Activated T-helper 1 cell treated with Interleukin-2 at 50 U/mL for 16 hours (primary cell): ENCODE measurements around the gene WASHC3.

Experiments
- DNase-seq: peaks from one replicate; pipeline ENCODE4 v3.0.0-alpha.2; 2020; ENCODE audit warnings: low read depth

Gene WASHC3

DNA sequence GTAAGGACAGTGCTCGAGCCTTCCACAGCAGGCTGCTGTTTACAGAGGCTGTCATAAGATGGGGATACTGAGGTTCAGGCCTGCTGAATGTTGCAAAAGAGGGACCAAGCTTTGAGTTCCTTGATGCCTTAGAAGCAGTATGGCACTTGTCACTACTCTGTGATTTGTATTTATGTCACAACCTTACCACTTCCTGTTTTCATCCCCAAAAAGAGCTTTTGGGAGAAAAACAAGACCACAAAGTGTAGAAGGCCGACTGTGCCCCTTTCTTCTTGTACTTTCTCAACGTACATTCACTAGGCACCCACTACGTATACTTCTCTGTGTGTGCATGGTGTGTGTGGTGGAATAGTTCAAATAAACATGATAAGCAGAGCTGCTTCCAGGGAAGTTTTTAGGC is 94.3 kb downstream of the WASHC3 start:
- DNase-seq: no peak

DNA sequence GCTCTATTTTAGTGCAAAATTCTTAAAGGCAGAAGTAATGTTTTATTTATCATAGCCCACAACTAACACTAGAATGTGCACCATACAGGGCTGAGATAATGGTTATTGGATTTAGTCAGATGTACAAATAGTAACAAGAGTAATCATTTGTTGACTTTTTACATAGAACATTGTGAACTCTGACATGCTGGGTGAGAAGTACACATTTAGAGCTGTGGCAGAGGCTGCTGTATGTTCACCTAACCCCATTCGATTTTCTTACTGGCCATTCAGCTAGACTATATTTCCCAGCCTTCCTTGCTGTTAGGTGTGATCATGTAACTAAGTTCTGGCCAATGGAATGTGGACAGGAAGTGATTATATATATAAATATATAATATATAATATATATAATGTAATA is 95.3 kb downstream of the WASHC3 start:
- DNase-seq: no peak

DNA sequence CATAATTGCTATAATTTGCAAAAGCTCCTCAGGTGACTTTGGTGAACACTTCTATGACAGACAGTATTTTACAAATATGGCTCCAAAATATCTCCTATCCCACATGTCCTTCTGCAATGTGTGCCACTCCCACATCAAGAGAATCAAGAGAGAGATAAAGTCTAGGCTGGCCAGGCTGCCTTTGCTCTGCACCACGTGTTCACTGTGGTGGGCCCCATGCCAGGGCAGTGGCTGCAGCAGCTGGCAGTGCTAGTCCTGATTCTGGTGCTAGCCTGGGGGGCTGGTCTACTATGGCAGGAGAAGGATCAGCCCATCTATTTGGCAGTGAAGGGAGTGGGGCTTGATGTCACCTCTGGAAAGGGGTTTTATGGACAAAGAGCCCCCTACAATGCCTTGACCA is 98.1 kb downstream of the WASHC3 start:
- no peak for DNase-seq
